ENCODE results near the gene SERTM1. TPM values are rescaled to one million over a fixed set of nuclear protein-coding genes. Genes with fewer than 3 reads are reported as not detected.

SERTM1 gene
- total and polyA plus RNA-seq, 2 donors (not counting 3 experiments of a cell fraction or from before 2014, with no cell fraction given) = 0.06 TPM; not detected in 1

- Histone ChIP-seq H3K9me3 (replicated peaks; ENCODE audit: control insufficient read depth, insufficient read depth, low read length) (no peaks in the 10 kb centered on the region), H3K27ac (ENCODE audit: insufficient read depth, low read depth, low read length) (no peak overlapping the region), H3K27me3 (ENCODE audit: control insufficient read depth in 2 of 2, insufficient read depth in 2 of 2, low read length in 2 of 2) (peaks cover 6 to 8% of the 10 kb centered on the region in 2 experiments), H3K79me2 (ENCODE audit: control insufficient read depth, insufficient read depth, low read length) (no peaks in the 10 kb centered on the region), H3K4me3 (replicated peaks in 1 of 3; ENCODE audit: insufficient read depth in 1 of 3, low read depth in 1 of 3, low read length in 3 of 3) (no peak overlapping the region), H2AFZ (ENCODE audit: low read depth, low read length) (no peak overlapping the region), H3K4me1 (ENCODE audit: control insufficient read depth, extremely low read depth, insufficient read depth, low read length) (no peaks in the 10 kb centered on the region), H3K9me1 (replicated peaks; ENCODE audit: control insufficient read depth, extremely low read depth, insufficient read depth, low read length) (no peaks in the 10 kb centered on the region), H3K4me2 (ENCODE audit: insufficient read depth, low read length) (no peak overlapping the region), H3K9ac (replicated peaks; ENCODE audit: extremely low read depth, insufficient read depth, low read length) (no peak overlapping the region), H3K36me3 (ENCODE audit: control insufficient read depth in 2 of 2, extremely low read depth in 1 of 2, insufficient read depth in 2 of 2, low read length in 2 of 2) (no peaks in the 10 kb centered on the region), H4K20me1 (replicated peaks; ENCODE audit: control insufficient read depth, extremely low read depth, insufficient read depth, low read length) (no peaks in the 10 kb centered on the region)
- TF ChIP-seq CTCF (IDR thresholded peaks at IDR 0.05; ENCODE audit: extremely low read depth in 1 of 2, insufficient read depth in 1 of 2, low read depth in 1 of 2, low read length in 2 of 2) = no peak
- TF ChIP-seq POLR2A (IDR thresholded peaks at IDR 0.05; ENCODE audit: low read depth, low read length) = no peak
- DNase-seq (ENCODE audit: low read depth, low spot score) (no peak), FAIRE-seq (no peak)
- CTCF ChIA-PET = interaction anchor here (1.1 to 3.0 kb wide), 2 partner anchors 12 to 270 kb away, joined by 5 to 20 read pairs; no protein-coding TSS in a partner anchor
- POLR2A ChIA-PET = no interaction called here
- dilution Hi-C loops (cut with MboI; ENCODE audit: extremely low pct_ligation_motif_present, low sequenced_read_pairs) (no loop called here), intact Hi-C loops (cut with micrococcal nuclease) (no loop called here)
- BruUV-seq (replicated peaks) = no TSS peak
Observed at GRCh38 chr13:36724141-36724540, 50.3 kb downstream of the SERTM1 start.

- BruUV-seq (replicated peaks) = no TSS peak
- Histone ChIP-seq H3K27ac (ENCODE audit: insufficient read depth, low read depth, low read length) (no peak overlapping the region), H3K4me2 (ENCODE audit: insufficient read depth, low read length) (no peak overlapping the region), H4K20me1 (replicated peaks; ENCODE audit: control insufficient read depth, extremely low read depth, insufficient read depth, low read length) (no peaks in the 10 kb centered on the region), H3K9me3 (replicated peaks; ENCODE audit: control insufficient read depth, insufficient read depth, low read length) (no peaks in the 10 kb centered on the region), H3K79me2 (ENCODE audit: control insufficient read depth, insufficient read depth, low read length) (no peaks in the 10 kb centered on the region), H3K36me3 (ENCODE audit: control insufficient read depth in 2 of 2, extremely low read depth in 1 of 2, insufficient read depth in 2 of 2, low read length in 2 of 2) (no peaks in the 10 kb centered on the region), H3K4me1 (ENCODE audit: control insufficient read depth, extremely low read depth, insufficient read depth, low read length) (no peaks in the 10 kb centered on the region), H3K27me3 (ENCODE audit: control insufficient read depth in 2 of 2, insufficient read depth in 2 of 2, low read length in 2 of 2) (peaks cover 6% of the 10 kb centered on the region in 2 experiments), H3K9ac (replicated peaks; ENCODE audit: extremely low read depth, insufficient read depth, low read length) (no peak overlapping the region), H2AFZ (ENCODE audit: low read depth, low read length) (no peak overlapping the region), H3K4me3 (replicated peaks in 1 of 3; ENCODE audit: insufficient read depth in 1 of 3, low read depth in 1 of 3, low read length in 3 of 3) (no peak overlapping the region), H3K9me1 (replicated peaks; ENCODE audit: control insufficient read depth, extremely low read depth, insufficient read depth, low read length) (no peaks in the 10 kb centered on the region)
- CTCF ChIA-PET = interaction anchor here (1.5 to 3.5 kb wide), 2 partner anchors 10 to 272 kb away, joined by 3 to 16 read pairs; no protein-coding TSS in a partner anchor
- TF ChIP-seq GATA2 (IDR thresholded peaks at IDR 0.05; ENCODE audit: insufficient read depth, insufficient read length, low read depth, low read length) = no peak
- TF ChIP-seq JUN (IDR thresholded peaks at IDR 0.05; ENCODE audit: borderline replicate concordance, insufficient read depth, insufficient read length, low read depth) = no peak
- TF ChIP-seq EZH2 (IDR thresholded peaks at IDR 0.05; ENCODE audit: borderline replicate concordance, low read depth, low read length, severe bottlenecking) = no peak
- TF ChIP-seq MAX (IDR thresholded peaks at IDR 0.05; ENCODE audit: insufficient read depth, insufficient read length) = no peak
- TF ChIP-seq MYC (IDR thresholded peaks at IDR 0.05; ENCODE audit: low read depth, low read length) = no peak
- FAIRE-seq (no peak), DNase-seq (ENCODE audit: low read depth, low spot score) (no peak)
- intact Hi-C loops (cut with micrococcal nuclease) (no loop called here), dilution Hi-C loops (cut with MboI; ENCODE audit: extremely low pct_ligation_motif_present, low sequenced_read_pairs) (no loop called here)
- POLR2A ChIA-PET = no interaction called here
Observed at GRCh38 chr13:36725936-36726335, 52.1 kb downstream of the SERTM1 start.

All from endothelial cell of umbilical vein (primary cell).